Fibroblast of mammary gland (primary cell): Measurements from ENCODE around the gene LY6G6F.

Experiments used
- DNase-seq: peaks from one replicate; pipeline ENCODE4 v3.0.0-alpha.2; 2010; ENCODE audit warnings: low read depth
- H3K4me3 ChIP-seq: 2 replicates; pipeline ENCODE4 v1.5.1; 2011; ENCODE audit warnings: low read depth, mild to moderate bottlenecking, low read length, moderate library complexity; ENCODE audit not compliant: control insufficient read depth
- TF ChIP-seq, protein P1 (sequence below): conservative IDR thresholded peaks from 2 replicates; pipeline ENCODE4 v1.5.1; 2011; ENCODE audit warnings: low read depth, low read length, inconsistent platforms; ENCODE audit not compliant: control insufficient read depth, insufficient read depth

LY6G6F gene

DNA sequence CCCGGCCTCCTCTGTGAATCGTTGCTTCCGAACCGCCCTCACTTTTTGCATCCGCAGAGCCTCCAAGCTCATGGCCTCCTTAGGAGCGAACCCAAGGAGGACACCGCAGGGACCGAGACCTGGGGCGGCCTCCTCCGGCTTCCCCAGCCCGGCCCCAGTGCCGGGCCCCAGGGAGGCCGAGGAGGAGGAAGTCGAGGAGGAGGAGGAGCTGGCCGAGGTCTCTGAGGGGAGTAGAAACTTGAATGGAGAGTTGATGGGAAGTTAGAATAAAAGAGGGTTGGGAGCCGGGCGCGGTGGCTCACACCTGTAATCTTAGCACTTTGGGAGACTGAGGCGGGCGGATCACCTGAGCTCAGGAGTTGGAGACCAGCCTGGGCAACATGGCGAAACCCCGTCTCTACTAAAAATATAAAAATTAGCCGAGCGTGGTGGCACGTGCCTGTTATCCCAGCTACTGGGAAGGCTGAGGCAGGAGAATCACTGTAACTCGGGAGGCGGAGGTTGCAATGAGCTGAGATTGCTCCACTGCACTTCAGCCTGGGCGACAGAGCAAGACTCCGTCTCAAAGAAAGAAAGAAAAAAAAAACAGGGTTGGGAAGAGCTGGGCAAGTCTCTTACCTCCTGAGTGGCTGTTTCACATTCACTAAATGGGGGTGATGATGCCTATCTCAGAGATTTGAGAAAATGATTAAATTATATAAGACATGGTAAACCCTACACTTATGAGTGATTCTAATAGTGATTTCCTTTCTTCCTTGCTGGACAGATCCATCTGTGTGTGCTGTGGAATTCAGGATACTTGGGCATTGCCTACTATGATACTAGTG is 33.9 kb downstream of the LY6G6F start:
- no peak for DNase-seq

DNA sequence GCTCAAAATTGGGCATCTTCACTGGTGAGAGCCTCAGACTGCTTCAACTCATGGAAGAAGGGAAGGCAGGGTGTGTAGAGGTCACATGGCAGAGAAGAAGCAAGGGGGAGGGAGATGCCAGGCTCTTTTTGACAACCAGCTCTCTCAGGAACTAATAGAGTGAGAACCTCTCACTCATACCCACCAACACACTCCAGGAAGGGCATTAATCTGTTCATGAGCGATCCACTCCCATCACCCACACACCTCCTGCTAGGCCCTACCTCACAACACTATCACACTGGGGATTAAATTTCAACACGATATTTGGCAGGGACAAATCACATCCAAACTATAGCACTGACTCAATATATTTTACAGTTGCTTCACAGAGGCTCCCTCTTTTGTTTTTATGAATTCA is 35.1 kb downstream of the LY6G6F start:
- H3K4me3 ChIP-seq: no peak overlapping the region
- TF ChIP-seq, protein P1, sequence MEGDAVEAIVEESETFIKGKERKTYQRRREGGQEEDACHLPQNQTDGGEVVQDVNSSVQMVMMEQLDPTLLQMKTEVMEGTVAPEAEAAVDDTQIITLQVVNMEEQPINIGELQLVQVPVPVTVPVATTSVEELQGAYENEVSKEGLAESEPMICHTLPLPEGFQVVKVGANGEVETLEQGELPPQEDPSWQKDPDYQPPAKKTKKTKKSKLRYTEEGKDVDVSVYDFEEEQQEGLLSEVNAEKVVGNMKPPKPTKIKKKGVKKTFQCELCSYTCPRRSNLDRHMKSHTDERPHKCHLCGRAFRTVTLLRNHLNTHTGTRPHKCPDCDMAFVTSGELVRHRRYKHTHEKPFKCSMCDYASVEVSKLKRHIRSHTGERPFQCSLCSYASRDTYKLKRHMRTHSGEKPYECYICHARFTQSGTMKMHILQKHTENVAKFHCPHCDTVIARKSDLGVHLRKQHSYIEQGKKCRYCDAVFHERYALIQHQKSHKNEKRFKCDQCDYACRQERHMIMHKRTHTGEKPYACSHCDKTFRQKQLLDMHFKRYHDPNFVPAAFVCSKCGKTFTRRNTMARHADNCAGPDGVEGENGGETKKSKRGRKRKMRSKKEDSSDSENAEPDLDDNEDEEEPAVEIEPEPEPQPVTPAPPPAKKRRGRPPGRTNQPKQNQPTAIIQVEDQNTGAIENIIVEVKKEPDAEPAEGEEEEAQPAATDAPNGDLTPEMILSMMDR: no peak
- DNase-seq: no peak

More for the DNA sequence above, 33.9 kb downstream of the LY6G6F start:
- TF ChIP-seq, protein P1: no peak
- peak overlapping the region; percentile 91 for H3K4me3 ChIP-seq

DNA sequence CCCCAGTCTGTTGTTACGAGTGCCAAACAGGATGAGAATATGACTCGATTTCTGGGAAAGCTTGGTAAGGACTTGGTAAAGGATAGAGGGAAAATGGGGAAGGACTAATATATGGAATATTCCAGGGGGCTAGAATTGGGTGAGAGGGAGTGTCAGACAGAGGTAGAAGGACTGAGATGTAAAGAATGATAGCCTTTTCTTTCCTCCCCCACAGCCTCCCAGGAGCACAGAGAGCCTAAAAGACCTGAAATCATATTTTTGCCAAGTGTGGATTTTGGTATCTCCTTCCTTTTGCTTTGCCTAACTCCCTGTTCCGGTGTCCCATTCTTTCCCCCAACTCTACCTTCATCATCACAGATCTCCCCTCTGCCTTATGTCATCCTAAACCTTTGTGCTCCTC is 36.2 kb downstream of the LY6G6F start:
- TF ChIP-seq, protein P1: no peak
- DNase-seq: no peak
- H3K4me3 ChIP-seq: no peak overlapping the region

DNA sequence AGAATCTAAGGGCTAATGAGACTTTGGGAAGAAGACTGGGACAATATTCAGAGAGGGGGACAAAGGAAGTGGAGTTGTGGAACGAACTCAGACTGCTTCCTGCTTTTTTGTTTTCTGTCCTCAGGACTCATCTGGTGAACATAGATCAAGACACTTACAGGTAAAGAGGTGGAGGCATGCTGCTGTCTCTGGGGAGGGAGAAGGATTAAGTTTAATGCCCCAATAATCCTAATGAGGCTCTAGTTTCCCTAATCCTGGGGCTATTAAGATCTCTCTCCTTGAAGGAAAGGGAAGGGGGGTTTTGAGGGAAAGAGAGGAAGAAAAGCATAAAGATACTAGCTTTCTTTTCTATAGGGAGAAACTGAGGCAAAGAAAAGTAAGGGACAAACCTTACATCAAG is 37.8 kb downstream of the LY6G6F start:
- H3K4me3 ChIP-seq: no peak overlapping the region
- DNase-seq: no peak
- TF ChIP-seq, protein P1: no peak

DNA sequence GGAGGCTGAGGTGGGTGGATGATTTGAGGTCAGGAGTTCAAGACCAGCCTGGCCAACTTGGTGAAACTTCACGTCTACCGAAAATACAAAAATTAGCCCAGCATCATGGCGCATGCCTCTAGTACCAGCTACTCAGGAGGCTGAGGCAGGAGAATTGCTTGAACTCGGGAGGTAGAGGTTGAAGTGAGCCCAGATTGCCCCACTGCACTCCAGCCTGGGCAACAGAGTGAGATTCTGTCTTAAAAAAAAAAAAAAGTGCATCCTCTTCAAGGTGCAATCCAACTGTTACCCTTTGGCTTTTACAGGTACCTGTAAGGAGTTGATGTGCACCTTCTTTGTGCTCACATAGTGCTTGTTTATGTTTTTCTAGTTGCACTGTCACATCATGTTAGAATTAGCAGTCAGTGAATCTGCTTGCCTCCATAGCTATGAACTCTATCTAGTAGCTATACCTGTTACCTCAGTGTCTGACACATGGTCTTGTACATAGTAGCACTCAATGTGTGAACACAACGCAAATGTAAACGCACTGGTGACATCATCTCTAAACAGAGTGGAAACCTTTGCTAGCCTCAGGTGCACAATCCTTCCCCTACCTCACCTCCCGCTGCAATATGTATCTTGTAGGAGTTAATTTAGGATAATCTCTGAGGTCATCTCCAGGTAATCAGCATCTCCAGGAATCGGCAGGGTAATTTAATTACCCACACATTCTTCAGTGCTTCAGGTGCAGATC is 42.8 kb downstream of the LY6G6F start:
- no peak overlapping the region for H3K4me3 ChIP-seq
- TF ChIP-seq, protein P1: no peak
- no peak for DNase-seq

DNA sequence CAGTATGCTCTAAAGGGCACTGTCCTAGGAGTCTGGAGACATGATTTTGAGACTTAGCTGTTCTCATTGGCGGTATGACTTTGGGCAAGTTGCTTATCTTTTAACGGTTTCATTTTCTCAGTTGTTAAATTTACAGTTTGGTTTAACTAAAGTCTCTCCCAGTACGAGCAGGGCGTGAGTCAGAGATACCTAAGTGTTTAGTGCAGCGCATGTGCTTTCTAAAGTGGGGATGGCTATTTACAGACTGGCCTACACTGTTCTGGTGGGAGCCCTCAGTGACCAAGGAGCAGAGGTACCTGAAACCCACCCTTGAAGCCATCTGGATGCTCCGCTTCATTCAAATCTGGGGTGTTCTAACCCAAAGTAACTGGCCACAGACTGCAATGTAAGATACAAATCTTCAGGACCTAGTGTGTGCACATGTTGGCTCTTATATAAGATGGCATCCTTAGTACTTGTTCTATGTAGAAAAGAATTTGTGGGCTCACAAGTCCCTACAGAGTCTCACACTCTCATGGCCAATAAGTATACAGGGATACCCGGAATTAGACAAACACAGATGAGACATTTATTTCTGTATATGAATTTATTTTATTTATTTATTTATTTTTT is 43.9 kb downstream of the LY6G6F start:
- no peak for DNase-seq
- TF ChIP-seq, protein P1: no peak
- no peak overlapping the region for H3K4me3 ChIP-seq
